Fibroblast of skin of back (primary cell): ENCODE measurements around the gene ASPSCR1.

Experiments
- DNase-seq: peaks from one replicate; pipeline ENCODE4 v3.0.0-alpha.2; 2013

Gene ASPSCR1

GRCh38 chr17:81999976-82000802 is 22.8 kb downstream of the ASPSCR1 start:
- no peak for DNase-seq

DNA sequence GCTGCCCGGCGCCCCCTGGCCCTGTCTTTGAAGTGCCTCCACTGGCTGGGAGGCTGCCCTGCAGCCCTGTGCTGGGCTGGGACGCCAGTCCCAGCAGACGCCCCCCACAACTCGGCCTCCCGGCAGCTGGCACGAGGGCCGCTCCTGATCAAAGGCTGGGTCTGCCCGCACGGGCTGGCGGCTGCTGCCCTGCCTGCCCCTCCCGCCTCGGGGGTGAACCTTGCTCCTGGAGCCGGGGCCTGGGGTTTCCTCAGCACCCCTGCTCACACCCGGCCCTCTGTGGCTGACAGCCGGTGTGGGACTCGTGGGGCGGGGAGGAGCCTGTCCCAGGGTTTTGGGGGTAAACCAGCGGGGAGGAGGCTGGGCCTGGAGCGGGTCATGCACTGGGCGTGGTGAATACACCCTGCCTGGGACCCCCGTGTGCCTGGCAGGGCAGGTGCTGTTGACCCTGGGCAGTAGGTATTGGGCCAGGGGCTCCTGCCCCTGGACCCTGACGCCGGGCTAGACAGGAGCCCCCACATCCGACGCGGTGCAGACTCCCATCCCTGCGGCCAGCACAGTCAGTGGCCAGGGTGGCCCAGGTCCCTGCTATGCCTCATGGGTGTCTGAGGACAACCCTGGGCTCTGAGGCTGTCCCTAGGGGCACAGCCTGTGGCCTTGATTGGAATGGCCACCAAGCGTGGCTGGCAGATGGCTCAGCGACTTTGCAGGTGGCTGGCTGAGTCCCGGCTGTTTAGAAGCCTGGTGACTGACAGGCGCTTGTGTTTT is 23.6 kb downstream of the ASPSCR1 start:
- DNase-seq: no peak

- no peak for DNase-seq
These were observed 24.2 kb downstream of the ASPSCR1 start for GRCh38 chr17:82001571-82002056.

GRCh38 chr17:82003411-82004381 is 26.3 kb downstream of the ASPSCR1 start:
- peak; percentile 98 for DNase-seq

- no peak for DNase-seq
These were observed 27.4 kb downstream of the ASPSCR1 start for GRCh38 chr17:82004517-82005455.

DNA sequence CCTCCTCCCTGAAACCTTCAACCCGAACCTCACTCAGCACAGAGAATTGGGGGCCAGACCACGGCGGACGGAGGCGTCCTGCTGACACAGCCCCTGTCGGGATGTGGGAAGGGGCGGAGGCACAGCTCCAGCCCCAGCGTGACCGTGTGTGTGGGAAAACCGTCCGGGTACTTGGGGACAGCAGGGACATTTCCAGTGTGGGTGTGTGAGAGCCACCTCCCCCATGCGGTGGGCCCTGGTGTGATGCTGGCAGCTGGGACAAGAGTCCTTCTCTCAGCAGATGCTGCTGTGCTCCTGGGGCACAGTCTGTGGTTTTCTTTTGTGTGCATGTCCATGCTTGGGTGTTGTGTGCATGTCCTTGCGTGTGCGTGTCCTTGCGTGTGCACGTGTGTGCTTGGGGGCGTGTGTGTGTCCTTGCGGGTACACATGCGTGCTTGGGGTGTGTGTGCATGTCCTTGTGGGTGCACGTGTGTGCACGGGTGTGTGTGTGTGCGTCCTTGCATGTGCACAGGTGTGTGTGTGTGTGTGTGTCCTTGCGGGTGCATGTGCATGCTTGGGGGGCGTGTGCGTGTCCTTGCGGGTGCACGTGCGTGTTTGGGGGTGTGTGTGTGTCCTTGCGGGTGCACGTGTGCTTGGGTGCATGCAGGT is 28.4 kb downstream of the ASPSCR1 start:
- DNase-seq: no peak

DNA sequence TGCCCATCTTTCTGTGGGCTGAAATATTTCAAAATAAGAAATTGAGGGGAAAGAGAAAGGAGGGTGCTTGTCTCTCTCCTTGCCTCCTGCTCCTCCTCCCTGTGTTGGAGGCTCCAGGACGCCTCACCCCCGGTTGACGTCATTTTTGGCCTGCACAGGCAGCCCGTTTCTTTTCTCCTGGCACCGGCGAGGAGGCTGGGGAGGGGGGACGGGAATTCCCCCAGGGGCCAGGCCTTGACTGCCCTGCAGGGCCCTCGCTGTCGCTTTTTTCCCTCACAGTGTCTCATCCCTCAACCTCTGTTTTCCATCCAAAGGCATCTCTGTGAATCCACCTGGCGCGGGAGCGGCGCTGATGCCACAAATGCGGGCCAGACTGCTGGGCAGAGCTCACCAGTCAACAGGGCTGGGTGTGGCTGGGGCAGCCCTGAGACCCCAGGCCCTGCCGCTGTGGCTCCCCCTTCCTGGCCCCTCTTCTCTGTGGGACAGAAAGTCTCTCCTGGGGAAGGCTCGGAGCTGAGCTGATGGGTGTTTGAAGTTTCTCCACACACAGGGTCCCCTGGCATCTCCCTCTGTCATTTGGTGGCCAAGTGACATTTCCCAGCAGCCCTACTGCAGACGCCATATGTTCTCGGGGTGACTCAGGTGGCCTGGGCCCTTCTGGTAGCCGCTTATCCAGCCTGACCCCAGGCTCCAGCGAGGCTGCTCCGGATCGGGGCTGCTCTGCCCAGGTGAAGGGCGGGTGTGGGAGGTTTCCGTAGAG is 29.2 kb downstream of the ASPSCR1 start:
- DNase-seq: peak; percentile 55

DNA sequence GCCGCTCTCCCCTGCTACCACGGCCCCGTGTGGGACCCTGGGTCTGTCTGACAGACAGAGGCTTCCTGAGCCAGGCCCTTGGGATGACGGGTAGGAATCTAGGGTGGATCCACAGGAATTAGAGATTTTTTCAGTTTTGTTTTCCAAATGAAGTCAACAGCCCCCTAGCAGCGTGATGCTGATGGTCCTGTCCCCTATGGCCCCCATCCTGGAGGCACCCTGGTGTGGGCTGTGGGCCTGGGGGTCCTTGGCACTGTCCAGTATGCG is 29.7 kb downstream of the ASPSCR1 start:
- no peak for DNase-seq

- no peak for DNase-seq
These were observed 30.2 kb downstream of the ASPSCR1 start for GRCh38 chr17:82007495-82008257.

GRCh38 chr17:82008258-82008940 is 31.0 kb downstream of the ASPSCR1 start:
- DNase-seq: no peak

- DNase-seq: no peak
These were observed 31.5 kb downstream of the ASPSCR1 start for GRCh38 chr17:82008941-82009405.

- DNase-seq: no peak
These were observed 32.0 kb downstream of the ASPSCR1 start for GRCh38 chr17:82009413-82009812.

- no peak for DNase-seq
These were observed 33.4 kb downstream of the ASPSCR1 start for GRCh38 chr17:82010575-82011525.

GRCh38 chr17:82011617-82012187 is 34.3 kb downstream of the ASPSCR1 start:
- DNase-seq: no peak

GRCh38 chr17:82012261-82012639 is 34.8 kb downstream of the ASPSCR1 start:
- no peak for DNase-seq

GRCh38 chr17:82012640-82013295 is 35.3 kb downstream of the ASPSCR1 start:
- DNase-seq: no peak

DNA sequence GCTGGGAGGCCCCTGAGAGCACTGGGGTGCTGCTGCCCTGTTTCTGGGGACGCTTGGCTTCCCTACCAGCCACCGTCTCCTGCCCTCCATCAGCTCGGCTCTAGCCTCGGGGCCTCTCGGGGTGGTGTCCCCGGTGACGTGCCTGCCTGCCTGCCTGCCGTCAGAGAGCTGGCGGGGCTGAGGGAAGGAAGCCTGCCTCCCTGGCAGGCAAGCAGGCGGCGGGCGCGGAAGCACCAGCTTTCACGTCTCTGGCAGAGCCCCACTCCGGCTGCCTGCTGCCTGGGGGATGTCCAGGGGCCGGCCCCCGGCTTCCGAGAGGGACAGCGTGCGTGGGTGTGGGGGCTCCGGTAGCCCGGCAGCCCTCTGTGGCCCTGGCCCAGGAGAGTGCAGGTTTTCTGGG is 35.9 kb downstream of the ASPSCR1 start:
- DNase-seq: no peak
